GM21360 (cell line): Measurements from ENCODE around the gene SLC38A9.
"Not testable (repeated sequence)": the region's sequence is repeated elsewhere in the genome, so short reads cannot be mapped to it uniquely, and the experiment has no call there.

Experiments used
- ATAC-seq: cut with Tn5 transposase; IDR thresholded peaks from one replicate; pipeline ENCODE4 v1.9.1; 2021; ENCODE audit warnings: mild to moderate bottlenecking, moderate library complexity; ENCODE audit not compliant: unreplicated experiment

Gene SLC38A9

DNA sequence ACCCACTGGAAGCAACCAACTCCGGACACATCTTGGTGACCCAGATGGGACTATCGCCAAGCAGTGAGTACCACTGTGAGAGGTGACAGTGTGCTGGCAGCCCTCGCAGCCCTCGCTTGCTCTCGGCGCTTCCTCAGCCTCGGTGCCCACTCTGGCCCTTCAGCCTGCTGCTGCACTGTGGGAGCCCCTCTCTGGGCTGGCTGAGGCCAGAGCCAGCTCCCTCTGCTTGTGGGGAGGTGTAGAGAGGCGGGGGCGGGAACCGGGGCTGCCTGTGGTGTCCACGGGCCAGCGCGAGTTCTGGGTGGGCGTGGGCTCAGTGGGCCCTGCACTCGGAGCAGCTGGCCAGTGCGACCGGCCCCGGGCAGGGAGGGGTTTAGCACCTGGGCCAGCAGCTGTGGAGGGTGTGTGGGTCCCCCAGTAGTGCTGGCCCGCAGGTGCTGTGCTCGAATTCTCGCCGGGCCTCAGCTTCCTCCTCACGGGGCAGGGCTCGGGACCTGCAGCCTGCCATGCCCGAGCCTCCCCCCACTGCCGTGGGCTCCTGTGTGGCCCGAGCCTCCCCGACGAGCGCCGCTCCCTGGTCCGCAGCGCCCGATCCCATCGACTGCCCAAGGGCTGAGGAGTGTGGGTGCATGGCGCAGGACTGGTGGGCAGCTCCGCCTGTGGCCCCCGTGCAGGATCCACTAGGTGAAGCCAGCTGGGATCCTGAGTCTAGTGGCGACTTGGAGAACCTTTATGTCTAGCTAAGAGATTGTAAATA, 98.8 kb downstream of the SLC38A9 start:
- no peak for ATAC-seq

DNA sequence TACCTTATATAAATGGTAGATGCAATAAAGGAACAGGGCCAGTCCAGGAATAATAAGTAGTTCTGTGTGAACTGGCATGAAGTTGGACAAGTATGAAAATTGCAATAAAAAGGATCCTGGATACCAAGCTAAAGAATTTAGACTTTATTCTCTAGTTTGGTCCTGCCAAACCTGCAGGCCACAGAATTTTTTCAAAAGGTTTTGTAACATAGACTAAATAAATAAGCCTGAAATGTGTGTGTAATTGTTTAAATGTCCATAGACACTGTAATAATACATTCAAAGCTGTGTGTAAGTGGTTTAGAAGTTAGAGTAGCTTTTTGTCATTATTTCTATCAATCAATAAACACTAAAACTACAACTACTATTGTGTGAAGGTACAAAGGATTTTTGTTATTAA, 101.6 kb downstream of the SLC38A9 start:
- ATAC-seq, result no peak

DNA sequence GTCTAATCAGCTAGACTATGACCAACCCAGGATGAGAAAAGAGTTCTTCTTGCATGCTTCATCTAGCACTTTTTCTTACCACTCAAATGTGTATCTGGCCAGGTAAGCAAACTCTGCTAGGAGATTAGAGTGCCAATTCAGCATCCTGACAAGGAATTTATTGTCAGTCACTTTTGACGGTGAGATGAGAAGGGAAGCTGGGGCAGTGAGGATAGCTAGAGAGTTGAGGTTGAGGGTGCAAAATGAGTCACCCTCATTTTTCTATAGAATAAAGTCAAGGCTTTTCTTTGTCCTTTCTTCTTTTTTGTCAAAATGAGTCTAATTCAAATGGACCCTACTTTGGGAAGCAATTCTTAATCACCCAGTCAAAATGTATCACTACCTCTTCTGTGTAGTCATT, 102.7 kb downstream of the SLC38A9 start:
- ATAC-seq, result no peak

DNA sequence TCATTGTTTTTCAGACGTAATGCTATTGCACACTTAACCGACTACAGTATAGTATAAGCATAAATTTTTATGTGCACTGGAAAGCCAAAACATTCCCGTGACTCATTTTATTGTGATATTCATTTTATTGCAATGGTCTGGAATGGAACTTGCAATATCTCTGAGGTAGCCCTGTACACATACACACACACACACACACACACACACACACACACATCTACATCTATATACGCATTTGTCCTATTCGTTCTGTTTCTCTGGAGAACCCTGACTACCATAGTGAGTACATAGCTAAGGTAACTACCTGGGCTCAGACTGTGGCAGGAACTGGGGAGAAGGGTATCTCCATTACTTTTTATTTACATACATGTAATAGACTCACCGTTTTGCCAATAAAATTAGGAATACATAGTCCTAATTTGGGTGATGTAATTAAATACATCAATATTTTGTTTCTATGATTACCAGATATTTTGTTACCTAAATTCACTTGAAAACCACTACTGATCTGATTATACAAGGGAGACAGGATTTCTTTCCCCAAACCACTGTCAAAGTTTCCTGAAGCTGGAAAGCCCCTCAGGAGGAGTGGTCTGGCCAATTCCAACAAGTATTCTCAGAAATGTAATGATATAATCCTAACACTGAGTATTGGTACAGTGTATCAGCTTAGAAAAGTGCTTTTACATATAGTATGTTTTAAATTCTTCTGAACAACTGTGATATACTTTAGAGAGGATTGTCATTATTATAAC, 103.4 kb downstream of the SLC38A9 start:
- ATAC-seq, result no peak

DNA sequence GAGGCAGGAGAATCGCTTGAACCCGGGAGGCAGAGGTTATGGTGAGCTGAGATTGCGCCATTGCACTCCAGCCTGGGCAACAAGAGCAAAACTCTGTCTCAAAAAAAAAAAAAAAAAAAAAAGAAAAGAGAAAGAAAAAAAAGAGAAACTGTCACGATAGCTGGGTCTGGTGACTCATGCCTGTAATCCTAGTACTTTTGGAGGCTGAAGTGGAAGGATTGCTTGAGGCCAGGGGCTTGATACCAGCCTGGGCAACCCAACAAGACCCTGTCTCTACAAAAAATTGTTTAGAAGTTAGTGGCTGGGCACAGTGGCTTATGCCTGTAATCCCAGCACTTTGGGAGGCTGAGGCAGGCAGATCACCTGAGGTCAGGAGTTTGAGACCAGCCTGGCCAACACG, 104.8 kb downstream of the SLC38A9 start:
- not testable (repeated sequence) for ATAC-seq

DNA sequence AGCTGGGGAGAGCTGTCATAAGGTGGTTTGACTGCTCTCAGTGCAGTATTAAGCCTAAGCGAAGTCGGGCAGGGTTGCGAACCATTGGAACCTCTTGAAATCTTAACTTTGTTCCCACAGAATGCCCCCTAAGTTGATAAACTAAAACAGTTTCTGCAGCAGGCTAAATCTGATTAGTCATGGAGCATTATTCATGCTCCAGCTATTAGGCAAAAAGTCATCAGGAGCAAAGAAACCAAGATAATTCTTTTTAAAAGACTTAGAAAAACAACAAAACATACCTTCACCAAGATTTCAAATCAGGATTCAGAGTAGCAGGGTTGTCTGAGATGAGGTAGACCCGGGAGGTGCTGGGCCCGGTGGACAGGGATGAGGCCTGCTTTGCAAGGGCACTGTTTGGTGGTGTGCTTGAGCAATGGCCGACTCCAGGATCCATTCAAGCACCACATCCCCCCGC, 107.5 kb downstream of the SLC38A9 start:
- ATAC-seq, result no peak

DNA sequence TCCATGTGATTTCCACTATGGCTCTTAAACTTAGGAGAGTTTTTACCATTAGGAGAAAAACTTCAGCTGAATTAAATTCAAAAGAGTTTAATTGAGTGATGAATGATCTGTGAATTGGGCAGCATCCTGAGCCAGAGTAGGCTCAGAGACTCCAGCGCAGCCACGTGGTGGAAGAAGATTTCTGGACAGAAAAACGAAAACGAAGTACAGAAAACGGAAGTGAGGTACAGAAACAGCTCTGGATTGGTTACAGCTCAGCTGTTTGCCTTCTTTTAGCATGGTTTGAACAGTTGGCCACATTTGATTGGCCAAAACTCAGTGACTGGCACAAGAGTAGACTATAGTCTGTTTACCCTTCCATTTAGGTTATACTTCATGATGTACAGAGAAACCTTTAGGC, 108.2 kb downstream of the SLC38A9 start:
- ATAC-seq, result no peak

DNA sequence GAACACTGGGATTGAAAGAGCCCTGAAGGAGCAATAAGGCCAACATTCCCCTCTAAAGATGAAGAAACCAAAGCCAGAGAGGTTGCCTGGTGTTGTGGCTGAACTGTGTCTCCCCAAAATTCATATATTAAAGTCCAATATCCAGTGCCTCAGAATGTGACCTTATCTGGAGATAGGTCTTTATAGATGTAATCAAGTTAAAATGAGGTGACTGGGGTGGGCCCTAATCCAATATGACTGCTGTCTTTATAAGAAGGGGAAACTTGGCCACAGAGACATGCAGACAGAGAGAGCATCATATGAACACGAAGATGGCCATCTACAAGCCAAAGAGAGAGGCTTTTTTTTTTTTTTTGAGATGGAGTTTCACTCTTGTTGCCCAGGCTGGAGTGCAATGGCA, 110.5 kb downstream of the SLC38A9 start:
- ATAC-seq, result no peak

DNA sequence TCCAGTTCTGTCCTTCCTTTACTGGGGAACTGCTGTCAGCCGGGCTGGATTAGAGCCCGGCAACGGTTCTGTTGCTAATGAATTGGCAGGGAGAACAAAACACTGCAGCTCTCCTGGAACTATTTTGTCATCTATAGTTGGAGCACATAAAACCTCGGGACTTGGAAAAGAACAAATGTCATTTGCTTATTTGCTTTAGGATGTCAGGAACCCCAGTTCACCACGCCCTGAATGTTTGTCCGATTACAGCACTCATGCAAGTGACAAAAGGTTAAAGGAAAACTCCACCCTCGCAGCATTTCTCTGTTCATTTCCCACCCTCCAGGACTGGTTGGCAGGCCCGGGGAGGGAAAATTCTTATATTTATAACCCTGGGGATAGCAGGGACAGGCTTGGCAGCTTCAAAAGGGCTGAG, 110.9 kb downstream of the SLC38A9 start:
- no peak for ATAC-seq

DNA sequence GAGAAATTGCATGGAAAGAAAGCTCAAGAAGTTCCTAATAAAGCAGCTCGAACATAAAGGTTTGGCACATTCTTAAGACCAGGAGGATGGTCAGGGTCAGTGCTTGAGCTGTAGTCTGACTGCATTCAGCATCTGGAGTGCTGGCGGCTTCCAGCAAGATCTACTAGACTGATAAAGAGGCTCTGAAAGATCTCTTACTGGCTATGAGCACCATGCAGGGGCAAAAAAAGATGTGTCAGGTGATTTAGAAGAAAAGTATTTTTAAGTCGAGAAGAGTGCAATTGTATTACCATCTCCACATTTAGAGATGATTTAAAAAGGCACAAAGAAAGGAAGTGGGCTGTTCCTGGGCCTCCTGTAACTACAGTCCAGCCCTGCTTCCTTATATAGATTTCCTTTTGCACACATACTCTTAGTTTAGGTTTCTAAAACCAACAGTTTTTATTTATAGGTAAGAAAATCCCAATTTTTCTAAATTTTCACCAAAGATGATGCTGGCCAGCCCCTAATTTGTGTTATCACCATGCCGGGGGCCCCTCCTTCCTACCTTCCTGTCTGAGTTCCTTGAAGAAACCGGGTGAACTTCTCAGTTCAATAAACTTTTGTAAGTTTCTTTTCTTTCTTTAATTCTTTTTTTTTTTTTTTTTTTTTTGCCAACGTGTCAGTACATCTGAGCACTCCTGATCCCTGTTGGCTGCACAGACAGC, 111.5 kb downstream of the SLC38A9 start:
- ATAC-seq, result no peak

DNA sequence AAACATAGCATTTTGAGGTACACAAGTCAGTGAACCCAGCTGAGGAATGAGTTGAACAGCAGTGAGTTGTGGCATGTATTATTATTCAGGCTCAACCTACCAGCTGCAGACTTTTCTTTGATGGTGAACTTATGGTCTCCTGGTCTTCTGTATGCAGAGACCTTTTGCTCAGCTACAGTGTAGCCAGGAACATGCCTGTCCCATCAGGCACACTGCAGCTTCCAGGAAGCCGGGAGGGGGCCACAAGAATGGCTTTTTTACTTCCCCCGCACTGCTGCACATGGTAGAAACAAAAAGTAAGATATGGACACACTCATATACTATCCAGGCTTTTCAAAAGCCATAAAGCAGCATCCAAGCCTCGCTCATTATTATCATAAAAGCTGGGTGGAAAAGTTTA, 112.0 kb downstream of the SLC38A9 start:
- no peak for ATAC-seq

DNA sequence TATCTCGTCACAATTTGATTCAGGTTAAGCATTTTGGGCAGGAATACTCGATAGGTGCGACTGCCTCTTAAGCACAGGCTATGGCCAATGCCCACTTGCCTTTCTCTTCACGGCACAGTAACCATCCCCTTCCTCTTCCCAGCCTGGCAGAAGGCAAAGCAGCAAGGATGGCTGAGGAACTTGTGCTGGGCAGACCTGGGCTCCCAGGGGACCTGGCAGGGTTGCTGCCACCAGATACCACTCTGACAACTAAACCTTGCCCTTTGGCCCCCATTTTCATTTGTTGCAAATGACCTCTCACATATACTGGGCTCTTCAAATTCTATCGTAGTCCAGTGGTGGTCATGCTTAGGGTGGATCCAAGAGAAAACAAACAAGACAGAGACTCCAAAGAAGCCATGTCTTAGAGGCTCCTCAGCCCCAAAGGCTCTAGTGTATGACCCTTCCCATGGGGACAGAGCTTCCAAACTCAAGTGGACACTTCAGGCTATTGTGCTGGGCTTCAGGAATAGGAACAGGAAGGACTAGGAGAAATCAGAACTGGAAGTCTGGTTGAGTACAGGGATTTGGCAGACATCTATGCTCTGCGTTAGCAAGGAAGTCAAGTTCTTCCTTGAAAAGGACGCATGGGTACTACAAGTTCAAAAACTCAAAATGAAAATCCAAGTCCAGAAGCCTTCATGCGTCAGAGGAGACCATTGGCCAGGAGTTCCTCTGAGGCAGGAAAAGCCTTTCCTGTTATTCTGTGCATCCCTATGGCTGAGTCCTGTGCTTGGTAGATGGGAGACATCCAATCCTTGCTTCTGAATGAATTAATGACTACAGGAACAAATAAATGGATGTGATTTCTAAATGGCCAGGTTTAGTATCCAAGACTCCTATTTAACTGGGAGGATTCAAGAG, 112.7 kb downstream of the SLC38A9 start:
- no peak for ATAC-seq

DNA sequence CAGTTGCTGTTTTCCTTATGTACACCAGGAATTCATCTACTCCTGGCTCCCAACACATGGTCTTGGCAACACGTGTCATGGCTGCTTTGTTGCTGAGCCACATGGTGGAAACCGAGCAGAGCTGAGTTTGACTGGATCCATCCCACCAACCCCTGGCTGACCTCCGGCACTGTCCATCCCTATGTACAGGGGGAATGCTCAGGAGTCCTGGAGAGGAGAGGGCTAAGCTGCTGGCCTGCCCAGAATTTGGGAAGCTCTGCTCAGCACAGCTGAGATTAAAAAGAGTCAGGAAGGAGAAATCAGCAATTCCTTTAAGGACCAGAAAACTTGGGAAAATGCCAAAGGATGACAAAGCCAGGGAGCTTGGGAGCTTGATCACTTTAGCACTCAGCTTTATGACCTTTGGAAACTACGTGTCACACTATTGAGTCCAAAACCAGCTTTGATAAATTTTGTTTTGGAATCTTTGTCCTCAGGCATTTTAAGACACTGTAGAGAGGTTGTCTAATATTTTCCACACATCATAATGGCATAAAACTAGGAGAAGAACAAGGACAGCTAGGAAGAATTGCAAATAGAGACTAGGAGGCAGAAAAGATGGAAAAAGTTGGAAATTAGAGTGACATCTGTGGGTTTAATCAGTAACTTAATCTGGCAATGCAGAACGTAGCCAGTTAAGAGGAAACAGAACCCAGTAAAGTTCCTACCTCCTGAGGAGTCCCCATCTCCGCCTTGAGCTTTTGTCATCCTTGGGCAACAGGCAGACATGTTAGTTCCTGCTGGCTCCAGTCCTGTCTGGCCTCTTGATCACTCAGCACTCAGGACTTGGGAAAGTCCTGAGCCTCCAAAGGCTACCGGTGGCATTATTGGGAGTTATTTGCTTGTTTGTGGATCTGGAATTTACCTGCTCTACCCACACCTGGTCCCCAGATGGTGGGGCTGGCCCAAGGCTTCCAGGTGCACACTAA, 114.8 kb downstream of the SLC38A9 start:
- no peak for ATAC-seq

DNA sequence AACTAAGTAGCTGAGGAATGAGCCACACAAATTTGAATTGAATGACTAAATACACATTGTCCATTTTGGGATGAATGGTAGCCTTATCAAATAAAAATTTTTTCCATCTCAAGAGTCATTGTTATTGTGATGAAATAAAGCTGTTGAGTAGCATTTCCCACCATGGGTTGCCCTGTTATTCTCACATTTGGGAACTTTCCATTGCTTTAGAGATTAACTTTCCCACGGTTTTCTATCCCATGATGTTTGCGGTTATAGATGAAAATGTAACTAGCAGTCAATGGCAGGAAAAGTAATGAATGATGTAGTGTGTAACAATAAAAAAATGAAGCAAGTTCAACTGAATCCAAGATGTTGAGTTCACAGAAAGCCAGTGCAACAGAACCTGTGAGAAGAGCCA, 117.5 kb downstream of the SLC38A9 start:
- no peak for ATAC-seq

DNA sequence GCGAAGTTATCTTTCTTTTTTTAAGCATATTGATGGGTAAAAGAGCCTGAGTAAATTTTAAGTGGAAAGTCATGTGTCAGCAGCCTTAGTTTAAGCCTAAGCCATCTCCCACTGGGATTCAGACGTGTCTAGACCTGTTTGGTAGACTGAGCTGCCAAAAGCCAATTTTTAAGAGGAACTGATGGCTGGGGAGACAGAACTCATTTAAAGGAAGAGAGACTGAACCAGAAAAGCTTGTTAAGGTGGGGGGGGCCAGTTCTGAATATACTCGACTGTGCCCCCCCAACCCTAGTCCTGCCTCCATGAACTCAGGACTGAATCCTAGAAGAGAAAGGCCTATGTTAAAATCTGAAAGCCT, 119.0 kb downstream of the SLC38A9 start:
- no peak for ATAC-seq

DNA sequence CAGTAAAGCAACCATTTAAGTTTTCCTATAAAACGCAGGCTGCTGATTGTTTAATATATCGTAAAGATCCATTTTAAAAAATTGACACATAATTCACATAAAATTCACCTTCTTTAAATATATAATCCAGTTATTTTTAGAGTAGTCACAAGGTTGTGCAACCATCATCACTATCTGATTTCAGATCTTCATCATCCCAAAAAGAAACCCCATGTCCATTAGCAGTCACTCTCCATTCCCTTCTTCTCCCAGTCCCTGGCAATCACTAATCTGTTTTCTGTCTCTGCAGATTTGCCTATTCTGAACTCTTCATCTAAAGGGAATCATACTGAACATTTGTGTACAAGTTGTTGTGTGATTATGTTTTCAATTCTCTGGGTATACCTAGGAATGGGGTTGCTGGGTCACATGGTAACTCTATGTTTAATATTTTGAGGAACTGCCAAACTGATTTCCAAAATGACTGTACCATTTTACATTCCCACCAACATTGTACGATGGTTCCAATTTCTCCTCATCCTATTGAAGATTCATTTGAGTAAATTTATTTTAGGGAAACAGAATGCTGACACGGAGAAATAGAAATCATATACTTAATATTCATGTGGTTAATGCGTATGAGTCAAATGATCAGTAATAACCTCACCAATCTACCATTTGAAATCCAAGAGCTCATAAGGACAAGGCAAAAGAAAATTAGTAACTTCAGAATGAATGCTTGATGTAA, 119.6 kb downstream of the SLC38A9 start:
- ATAC-seq, result no peak

DNA sequence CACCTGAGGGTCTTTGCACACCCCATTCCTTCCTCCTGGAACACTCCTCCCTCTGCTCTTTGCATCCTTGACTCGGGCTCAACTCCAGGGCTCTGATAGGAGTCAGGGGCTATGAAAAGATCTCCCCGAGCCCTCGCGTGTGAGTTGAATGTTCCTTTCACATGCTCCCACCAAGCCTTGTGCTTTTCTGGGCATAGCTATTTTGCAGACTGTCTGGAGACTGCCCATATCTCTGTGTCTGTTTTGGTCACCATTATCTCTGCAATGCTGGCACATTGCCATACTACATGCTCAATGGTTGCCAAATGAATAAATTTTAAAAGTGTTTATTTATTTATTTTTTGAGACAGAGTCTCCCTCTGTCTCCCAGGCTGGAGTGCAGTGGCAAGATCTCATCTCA, 120.4 kb downstream of the SLC38A9 start:
- ATAC-seq, result no peak

DNA sequence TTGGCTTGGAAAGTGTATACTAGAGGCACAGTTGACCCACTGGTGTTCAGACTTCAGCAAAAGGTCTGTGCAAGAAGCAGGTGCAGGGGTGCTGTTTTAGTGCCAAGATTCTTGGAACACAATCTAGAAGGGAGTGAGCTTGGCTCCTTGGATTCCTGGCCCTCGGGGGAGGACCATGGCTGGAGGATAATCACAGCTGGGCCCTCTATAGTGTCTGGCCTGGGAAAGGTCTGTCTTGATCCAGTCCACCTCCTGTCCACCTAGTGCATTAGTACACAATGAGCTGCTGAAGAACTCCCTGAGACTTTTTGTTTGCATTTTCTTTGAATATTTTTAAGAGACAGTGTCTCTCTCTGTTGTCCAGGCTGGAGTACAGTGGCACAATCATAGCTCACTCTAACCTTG, 126.9 kb downstream of the SLC38A9 start:
- ATAC-seq, result no peak
